NK-92 treated with Interleukin-12 subunit alpha and Interleukin-12 subunit beta, amount 100 ng/mL, for 24 hours (cell line): ENCODE results near the gene ZFHX3.

Experiments used
- DNase-seq: peaks from one replicate; lab custom pipeline; 2025; lab: John Stamatoyannopoulos, UW

Gene ZFHX3

GRCh38 chr16:72950669-72951068, 97.3 kb downstream of the ZFHX3 start:
- no peak for DNase-seq

DNA sequence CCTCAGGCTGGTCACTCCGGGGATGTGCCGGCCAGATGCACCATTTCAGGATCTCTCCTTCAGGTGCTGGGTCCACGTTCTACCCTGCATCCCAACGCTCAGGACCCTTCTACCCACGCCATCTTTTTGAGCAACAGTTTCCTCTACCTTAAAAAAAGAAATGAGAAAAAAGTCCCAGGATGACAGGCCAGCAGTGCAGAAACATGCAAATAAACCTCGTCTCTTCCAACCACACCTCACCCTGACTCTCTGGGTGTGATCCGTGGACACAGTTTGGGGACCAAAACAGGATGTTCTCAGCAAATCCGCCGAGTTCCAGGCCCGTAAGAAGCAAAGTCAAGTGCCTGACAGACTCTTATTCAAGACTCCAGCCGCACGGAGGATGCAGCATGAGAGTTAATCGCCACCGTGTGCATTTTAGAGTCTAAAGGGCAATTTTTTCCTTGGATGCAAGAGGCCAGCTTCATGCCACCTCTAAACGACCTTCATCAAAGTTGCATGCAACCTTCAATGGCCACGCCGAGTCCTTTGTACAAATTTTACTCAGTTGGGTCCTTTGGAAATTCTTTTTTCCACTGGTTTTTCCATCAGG, 99.6 kb downstream of the ZFHX3 start:
- no peak for DNase-seq

GRCh38 chr16:72947379-72948237, 100.3 kb downstream of the ZFHX3 start:
- no peak for DNase-seq

DNA sequence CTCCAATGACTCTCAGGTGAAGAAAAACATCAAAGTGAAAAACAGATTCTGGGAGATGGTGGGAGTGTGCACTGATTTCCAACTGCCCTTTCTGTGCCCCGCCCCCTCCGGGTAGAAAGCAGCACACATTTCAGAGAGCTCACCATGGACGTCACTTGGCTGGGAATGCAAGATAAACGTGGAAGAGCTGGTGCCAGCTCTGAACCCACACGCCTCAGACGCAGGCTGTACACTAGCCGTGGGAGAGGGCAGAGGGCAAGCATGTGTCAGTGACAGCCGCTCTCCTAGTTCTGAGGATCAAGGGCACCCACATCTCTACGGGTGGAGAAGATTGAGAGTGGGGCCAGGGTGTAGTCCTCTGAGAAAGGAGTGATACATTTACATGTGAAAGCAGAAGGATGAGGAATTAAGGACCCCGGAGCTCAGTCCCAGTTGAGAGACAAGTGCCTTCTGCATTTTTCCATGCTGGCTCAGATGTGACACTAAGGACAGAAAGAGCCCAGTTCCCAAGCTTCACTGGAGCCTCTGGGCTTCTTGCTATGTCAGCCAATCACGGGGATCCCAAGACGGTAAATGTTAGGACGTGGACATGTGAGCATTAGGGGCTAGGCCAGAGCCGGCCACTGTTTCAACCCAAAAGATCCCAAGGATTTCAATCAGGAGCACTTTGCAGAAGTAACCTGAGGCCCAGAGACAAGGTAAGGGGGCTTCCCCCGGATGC, 101.3 kb downstream of the ZFHX3 start:
- DNase-seq = no peak

DNA sequence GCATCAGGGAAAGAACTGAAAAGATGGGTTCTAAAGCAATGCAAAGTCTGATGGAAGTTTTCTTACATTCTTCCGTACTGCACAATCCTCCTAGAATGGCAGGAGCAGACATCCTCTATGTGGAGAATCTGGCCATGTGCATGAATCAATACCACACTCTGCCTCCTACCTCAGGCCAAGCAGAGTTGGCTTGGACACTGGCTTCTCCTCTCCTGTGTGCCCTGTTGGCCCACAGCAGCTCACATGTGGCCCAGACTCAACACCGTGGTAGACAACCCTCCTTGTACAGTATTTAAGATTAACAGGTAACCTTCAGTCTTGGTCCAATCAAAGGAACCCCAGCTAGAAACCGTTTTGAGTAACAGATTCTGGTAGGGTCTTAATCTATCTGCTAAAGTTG, 101.9 kb downstream of the ZFHX3 start:
- no peak for DNase-seq

DNA sequence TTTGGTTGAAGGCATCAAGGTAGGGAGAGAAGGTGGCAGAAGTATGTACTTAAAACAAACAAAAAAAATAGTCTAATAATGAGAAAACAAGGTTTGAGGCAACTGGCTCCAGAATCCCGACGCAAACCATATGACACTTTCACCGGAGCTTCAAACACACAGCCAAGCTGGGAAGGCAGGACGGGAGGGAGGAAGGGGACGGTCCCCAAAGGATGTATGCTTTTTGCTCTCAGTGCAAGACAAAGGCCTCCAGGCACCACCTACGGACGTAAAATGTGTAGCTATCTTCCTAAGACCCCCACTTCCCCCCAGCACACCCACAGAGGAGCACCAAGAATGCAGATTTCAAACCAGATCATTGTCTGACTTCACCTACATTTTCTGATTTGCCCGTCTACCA, 102.3 kb downstream of the ZFHX3 start:
- DNase-seq = no peak

DNA sequence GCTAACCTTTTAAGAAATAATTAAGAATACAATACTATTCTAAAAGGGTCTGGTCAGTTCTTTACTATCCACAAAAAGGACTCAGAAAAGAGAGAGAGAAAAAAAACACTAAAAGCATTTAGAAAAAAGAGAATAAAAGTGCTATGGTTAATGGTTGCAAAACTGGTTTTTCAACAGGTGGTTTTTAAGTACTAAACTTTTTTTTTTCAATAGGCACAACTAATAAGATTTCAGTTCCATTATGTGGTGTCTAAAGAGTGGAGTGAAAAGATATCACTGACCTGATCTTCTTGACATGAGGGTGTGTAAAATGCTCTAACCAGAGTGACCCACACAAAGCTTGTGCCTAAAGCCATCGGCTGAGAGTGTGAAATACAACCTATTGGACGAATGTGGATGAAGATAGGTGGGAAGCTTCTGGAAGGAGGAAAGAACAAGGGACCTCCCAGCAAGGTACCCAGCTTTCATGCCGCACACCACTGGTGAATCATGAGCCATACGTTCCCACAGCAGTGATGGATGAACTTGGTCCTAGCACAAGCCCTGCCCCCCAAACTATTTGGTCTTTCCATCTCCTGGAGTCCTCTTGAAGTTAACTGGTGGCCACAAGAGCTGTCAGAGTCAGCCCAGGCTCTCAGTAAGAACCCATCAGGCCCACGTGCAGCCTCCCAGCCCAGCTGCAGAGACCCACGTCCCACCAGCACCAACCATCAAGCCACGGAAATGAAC, 103.0 kb downstream of the ZFHX3 start:
- no peak for DNase-seq

DNA sequence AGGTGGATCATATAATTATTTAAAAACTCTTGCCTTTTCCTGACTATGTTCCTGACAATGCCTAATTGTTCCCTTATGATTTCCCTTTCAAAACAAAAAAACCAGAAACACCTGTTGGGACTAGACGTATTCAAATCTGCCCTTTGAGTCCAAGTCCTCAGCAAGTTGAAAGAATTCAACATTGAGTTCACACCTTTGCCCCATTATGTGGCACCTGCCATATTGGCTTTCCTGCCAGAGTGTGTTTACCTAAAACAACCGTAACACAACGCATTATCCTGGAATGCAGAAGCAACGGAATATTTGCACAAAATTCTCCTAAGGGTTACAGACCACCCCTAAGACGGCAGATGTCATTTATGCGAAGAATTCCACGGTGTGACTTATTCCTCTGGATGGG, 105.9 kb downstream of the ZFHX3 start:
- no peak for DNase-seq

DNA sequence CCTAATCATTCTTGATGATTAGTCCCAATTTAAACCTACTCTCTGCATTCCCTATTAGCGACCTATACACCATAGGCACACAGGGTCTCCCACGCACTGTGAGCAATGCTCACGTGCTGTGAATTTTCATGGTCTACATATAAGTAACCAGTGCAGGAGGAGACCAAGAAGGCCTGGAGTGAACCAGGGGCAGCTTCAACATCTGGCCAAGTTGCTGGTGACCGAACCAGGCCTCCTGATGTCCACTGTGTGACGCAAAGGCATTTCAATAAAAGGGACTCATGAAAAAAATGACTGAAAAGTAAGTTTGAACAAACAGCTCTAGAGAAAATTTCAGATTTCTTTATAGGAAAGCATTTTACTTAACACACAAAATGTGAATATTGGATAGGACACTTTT, 107.0 kb downstream of the ZFHX3 start:
- DNase-seq = no peak

DNA sequence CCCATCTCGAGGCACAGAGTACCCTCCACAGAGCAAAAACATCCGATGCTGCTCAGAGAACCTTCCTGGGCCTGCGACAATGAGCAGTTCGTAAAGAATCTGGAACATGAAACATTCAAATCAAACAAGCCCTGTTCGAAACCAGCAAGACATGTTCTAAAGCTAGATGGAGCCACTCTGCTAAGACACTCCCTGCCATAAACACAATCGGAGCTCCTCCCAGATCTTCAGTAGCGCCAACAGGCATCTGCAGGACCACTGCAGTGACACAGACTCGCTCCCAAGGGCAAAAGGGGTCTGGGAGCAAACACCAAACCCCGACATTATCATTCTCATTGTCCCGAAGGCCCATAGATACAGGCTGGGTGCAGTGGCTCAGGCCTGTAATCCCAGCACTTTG, 108.7 kb downstream of the ZFHX3 start:
- DNase-seq = no peak

DNA sequence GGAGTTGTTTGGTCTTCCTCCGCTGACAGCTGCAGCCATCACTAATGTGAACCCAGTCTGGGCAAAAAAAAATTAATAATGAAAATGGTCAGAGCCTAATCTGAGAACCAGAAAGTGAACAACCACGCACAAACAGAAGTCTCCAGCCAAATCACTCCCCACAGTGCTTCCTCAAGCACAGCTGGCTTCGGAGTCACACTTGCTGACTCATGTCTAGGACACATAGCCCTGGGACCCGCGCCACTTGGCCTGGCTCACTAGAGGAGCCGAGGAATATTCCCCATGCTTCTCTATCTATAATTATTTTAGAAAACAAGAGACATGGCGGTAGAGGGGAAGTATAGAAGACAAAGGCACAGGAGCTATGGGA, 109.1 kb downstream of the ZFHX3 start:
- DNase-seq = no peak

- no peak for DNase-seq
These were observed 109.8 kb downstream of the ZFHX3 start for GRCh38 chr16:72937916-72938794.

DNA sequence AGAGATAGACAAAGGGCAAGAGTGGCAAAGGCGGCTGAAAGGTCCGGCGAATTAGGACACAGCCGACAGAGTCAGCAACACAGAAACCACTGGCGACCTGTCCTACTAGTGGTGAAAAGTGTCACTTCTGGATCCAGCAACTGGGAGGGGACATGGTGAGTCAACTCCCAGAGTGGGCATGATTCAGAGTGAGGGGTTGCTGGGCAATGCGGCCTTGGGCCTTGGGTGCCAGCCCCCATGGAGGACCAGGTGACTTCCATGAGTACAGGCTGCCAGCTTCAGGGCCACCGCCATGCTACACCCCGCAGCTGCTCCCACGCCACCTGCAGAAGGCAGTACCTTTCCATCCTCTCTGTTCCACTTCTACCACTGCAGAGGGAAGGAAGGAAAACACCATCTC, 110.6 kb downstream of the ZFHX3 start:
- DNase-seq = no peak

DNA sequence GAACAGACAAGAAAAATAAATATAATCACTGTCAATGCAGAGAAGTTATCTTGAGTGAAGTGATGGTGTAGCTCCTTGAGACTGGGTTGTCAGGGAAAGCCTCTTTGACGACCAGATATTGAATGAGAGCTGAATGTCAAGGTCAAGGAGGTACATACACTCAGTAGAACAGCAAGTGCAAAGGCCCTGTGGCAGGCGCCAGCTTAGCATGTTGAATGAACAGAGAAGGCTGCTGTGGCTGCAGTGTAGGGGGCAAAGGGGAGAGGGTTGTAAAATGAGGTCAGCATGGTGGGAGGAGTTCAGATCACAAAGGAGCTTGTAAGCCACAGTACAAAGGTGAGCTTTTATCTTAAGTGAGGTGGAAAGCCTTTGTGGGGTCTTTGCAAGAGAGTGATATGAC, 111.5 kb downstream of the ZFHX3 start:
- DNase-seq = no peak

GRCh38 chr16:72935896-72936295, 112.0 kb downstream of the ZFHX3 start:
- DNase-seq = no peak

DNA sequence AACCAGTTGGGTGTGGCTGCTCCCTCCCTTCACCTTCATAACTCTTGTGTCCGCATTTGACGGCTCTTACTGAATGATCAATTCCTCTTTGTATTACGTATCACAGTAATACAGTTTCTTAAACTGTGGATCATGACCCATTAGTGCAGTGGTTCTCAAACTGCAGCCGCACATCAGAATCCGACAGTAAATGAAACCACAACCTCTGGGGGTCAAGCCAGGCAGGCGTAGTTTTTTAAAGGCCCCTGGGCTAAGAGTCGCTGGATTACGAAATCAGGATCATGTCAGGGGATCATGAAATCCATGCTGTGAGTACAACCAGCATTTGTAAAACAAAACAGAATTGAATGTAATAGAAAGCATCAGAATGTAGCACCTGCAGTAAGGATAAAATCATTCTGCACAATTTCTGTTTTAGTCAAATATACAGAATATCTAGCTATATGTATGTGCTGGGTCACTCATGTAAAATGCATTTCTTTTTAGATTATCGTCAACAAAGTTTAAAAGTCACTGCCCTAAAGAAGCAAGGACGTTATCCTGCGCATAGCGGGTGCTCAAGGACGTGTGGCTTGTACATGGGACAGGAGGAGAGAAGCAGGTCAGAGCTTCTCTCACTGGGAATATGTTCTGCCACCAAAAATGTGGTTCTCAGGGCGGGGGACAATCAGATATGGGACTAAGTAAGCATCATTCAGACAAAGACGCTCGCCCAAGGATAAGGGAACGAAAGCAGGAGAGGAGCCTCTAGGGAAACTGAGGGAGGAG, 113.1 kb downstream of the ZFHX3 start:
- no peak for DNase-seq

- DNase-seq = no peak
These were observed 115.1 kb downstream of the ZFHX3 start for GRCh38 chr16:72932677-72933335.

DNA sequence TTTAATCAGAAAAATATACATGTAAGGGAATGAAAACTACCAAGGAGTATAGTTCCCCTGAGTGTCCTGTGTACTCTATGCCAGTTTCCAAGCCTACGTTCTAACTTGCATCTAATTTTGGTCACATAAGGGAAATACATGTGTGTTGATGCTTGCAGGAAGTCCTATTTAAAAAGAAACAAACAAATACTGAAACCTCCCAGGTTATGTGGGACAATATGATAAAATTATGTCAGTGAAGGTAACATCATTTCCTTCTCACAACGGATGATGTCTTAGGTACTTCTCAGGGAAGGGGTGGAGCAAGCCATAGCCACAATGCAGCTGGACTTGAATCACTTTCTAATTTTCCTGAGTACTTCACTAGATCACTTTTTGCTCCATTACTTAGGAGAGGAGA, 115.9 kb downstream of the ZFHX3 start:
- no peak for DNase-seq

GRCh38 chr16:72930396-72930795, 117.5 kb downstream of the ZFHX3 start:
- no peak for DNase-seq
